Ovary (tissue), 9 donors: ENCODE results near the gene RAPSN. TPM values are rescaled to one million over a fixed set of nuclear protein-coding genes. Genes with fewer than 3 reads are reported as not detected.

Experiments used
- DNase-seq, 5 donors: peaks; one replicate each; pipeline ENCODE4 v3.0.0-alpha.2; 2019 to 2020
- H3K27ac ChIP-seq, 2 donors: fragments of 200-600 bp; one replicate each; pipeline versions ENCODE4 v1.5.1 to v1.8.0; 2019 to 2022
- H3K27me3 ChIP-seq: fragments of 200-600 bp; one replicate; pipeline ENCODE4 v1.8.0; 2022
- H3K36me3 ChIP-seq: fragments of 200-600 bp; sonication (generic); one replicate; pipeline ENCODE4 v1.5.1; 2019
- H3K4me1 ChIP-seq: one replicate; pipeline ENCODE4 v1.8.1; 2013; ENCODE audit warnings: mild to moderate bottlenecking, moderate library complexity; ENCODE audit not compliant: insufficient read depth
- H3K4me3 ChIP-seq: fragments of 200-600 bp; sonication (generic); one replicate; pipeline ENCODE4 v1.5.1; 2017
- H3K9me3 ChIP-seq, 2 donors: fragments of 200-600 bp in 1 of 2; sonication (generic) in 1 of 2; one replicate each; pipeline versions ENCODE4 v1.5.1 to v1.8.1; 2013 to 2019; ENCODE audit warnings: mild to moderate bottlenecking in 1 of 2, moderate library complexity in 1 of 2
- CTCF ChIP-seq, 3 donors: fragments of 450-650 bp in 2 of 3; fragments of 200-600 bp in 1 of 3; IDR thresholded peaks; one replicate each; pipeline versions ENCODE4 v1.5.1 to v1.8.0; 2016 to 2022; ENCODE audit warnings: antibody characterized with exemption in 3 of 3, mild to moderate bottlenecking in 1 of 3
- EP300 ChIP-seq: sonication (generic); formaldehyde crosslinking; IDR thresholded peaks from one replicate; pipeline ENCODE4 v1.6.1; 2017; ENCODE audit warnings: antibody characterized with exemption
- POLR2A ChIP-seq: fragments of 450-650 bp; IDR thresholded peaks from one replicate; pipeline ENCODE4 v1.6.1; 2017; ENCODE audit warnings: antibody characterized with exemption, mild to moderate bottlenecking, moderate library complexity
- WGBS, 3 donors: extraction: QIAGEN DNeasy Blood & Tissue Kit in 1 of 3; methylation state at CpG; one replicate each; pipeline versions ENCODE4 v1.1.5 to v1.1.7; 2013 to 2017; 5-methylcytosine and 5-hydroxymethylcytosine counted together
- intact Hi-C, 4 donors: fragments of 100-400 bp; cut with DNase I; formaldehyde crosslinking; loops; one replicate each; pipeline versions ENCODE4 v1.11.0 to v1.15.1; 2022 to 2023
- polyA plus RNA-seq, 2 donors: library from polyadenylated mRNA; stranded (reverse); fragments of 200-250 nt in 1 of 2; fragments of 350-450 nt in 1 of 2; fragmentation: Illumina TruSeq in 1 of 2; extraction: RNeasy Lipid Tissue Mini Kit (QIAGEN cat#74804) in 1 of 2; gene quantifications; one replicate each; pipeline ENCODE4 v1.2.3, GENCODE V29; 2013 to 2014
- total RNA-seq, 7 donors: library from RNA; depleted of rRNA in 2 of 7; stranded (reverse); fragments of >200 nt in 2 of 7; fragmentation: NEBNext Ultra II Directional in 3 of 7; extraction: Animal tissue kit (Norgen Biotek cat#: 25700) in 3 of 7; gene quantifications; one replicate each; pipeline versions ENCODE4 v1.1.0 to v1.2.4, GENCODE V29; 2016 to 2023
- donor health status: DM: no; HTN: no; CAD: no; lungs with moderate emphysema.
- donor health status: DM: no; HTN: no; CAD: no.
- donor health status: Bipolar disorder and iron deficiency.
- donor health status: DM: yes; HTN: yes; CAD: no.
- donor health status: DM: no; HTN: no; CAD: no.
- donor health status: DM: yes; HTN: yes; CAD: no.

Gene RAPSN
- total and polyA plus RNA-seq, 9 donors, result 0.08 to 0.43 (median 0.28) TPM; not detected in 5

DNA sequence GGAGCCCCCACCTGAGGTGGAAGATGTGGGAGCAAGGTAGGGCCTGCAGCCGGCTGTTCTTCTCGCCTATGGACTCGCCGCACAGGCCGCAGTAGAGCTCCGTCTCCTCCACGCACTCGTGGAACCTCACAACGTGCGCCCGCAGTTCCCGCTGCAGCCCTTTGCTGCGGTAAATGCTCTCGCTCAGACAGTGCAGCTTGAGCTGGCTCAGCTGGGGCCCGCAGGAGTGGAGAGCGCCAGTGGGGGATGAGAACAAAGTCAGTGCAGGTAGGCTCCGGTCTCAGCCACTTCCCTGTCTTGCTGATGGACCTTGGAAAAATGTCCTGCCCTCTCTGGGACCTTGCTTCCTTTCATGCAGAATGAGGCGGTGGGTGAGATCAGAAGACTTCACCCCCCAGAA lies 10.2 kb downstream of the RAPSN start:
- H3K36me3 ChIP-seq, result no peaks in the 10 kb centered on the region
- H3K4me1 ChIP-seq, result no peaks in the 10 kb centered on the region
- H3K27me3 ChIP-seq, result no peaks in the 10 kb centered on the region
- no peak overlapping the region for H3K4me3 ChIP-seq
- 90 to 92% (median 91%) methylated on average over 18 of the region's 18 CpGs for WGBS, 3 donors
- no peak overlapping the region for H3K27ac ChIP-seq
- DNase-seq, result no peak
- TF ChIP-seq POLR2A (no peak), CTCF (IDR thresholded peaks at IDR 0.05) (no peak), EP300 (no peak)
- H3K9me3 ChIP-seq, result no peaks in the 10 kb centered on the region
- intact Hi-C loops, result no loop called here

DNA sequence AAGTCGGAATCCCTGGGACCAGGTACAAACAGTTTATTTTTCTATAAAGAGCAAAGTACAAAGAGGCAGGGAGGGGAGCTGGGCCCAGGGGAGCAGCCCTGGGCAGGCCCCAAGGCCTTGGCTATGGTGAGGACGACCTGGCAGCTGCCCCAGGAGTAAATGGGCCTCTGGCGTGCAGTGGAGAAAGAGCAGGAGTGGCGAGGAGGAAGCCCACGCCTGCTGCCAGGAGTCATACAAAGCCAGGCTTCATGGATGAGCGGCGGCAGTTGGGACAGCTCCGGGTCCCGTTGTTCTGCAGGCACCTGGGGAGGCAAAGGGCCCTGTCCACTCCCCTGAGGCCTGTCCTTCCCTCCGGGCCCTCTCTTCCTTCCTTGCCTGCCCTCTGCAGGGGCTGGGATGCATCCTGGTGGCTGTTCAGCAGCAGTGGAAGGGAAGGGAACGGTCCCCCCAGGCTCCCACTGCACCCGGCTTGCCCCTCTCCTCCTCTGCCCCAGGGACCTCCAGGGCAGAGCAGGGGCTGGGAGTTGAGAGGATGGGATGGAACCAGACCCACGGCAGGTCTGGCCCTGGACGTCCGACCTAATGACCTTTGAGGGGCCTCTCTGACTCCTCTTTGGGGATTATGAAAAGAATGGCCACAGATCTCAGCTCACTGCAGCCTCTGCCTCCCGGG lies 11.1 kb downstream of the RAPSN start:
- intact Hi-C loops, result no loop called here
- TF ChIP-seq POLR2A (no peak), EP300 (no peak), CTCF (IDR thresholded peaks at IDR 0.05) (no peak)
- DNase-seq, result peak in 4 of 5 donors; percentile 45 to 80 (median 66)

DNA sequence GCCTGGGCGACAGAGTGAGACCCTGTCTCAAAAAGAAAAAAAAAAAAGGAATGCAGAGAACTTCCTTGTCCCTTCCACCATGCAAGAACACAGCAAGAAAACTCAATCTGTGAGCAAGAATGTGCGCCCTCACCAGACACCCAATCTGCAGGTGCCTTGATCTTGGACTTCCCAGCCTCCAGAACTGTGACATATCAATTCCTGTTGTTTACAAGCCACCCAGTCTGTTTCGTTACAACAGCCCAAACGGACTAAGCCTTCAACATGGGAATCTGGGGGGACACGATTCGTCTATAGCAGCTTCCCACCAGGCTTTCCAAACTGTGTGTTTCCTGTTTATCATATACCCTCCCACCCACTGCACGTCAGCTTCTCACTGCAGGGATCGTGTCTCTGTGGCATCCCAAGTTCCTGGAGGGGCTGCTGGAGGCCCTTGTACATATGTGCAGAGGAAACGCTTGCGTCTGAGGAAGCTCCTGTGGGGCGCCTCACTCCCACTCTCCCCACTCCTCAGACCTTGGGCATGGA lies 11.7 kb downstream of the RAPSN start:
- 75 to 80% (median 75%) methylated on average over 11 of the region's 11 CpGs for WGBS, 3 donors
- Histone ChIP-seq H3K9me3 (no peaks in the 10 kb centered on the region), H3K4me1 (no peaks in the 10 kb centered on the region), H3K36me3 (no peaks in the 10 kb centered on the region), H3K4me3 (no peak overlapping the region), H3K27me3 (no peaks in the 10 kb centered on the region), H3K27ac (no peak overlapping the region)
- intact Hi-C loops, result no loop called here
- TF ChIP-seq CTCF (IDR thresholded peaks at IDR 0.05), result no peak
- no peak for TF ChIP-seq POLR2A
- TF ChIP-seq EP300, result no peak
- no peak for DNase-seq

More for the DNA sequence above, 11.1 kb downstream of the RAPSN start:
- H3K9me3 ChIP-seq, result no peaks in the 10 kb centered on the region
- no peaks in the 10 kb centered on the region for H3K4me1 ChIP-seq
- H3K4me3 ChIP-seq, result no peak overlapping the region
- no peak overlapping the region for H3K27ac ChIP-seq
- no peaks in the 10 kb centered on the region for H3K27me3 ChIP-seq
- no peaks in the 10 kb centered on the region for H3K36me3 ChIP-seq
- WGBS, 3 donors, result 47 to 56% (median 48%) methylated on average over 13 to 16 of the region's 16 CpGs

- no peak for DNase-seq
- H3K4me1 ChIP-seq, result no peaks in the 10 kb centered on the region
- H3K27me3 ChIP-seq, result no peaks in the 10 kb centered on the region
- H3K36me3 ChIP-seq, result no peaks in the 10 kb centered on the region
- no peak for TF ChIP-seq POLR2A
- no peak for TF ChIP-seq CTCF (IDR thresholded peaks at IDR 0.05)
- no peak for TF ChIP-seq EP300
- H3K4me3 ChIP-seq, result no peak overlapping the region
- intact Hi-C loops, result no loop called here
- H3K9me3 ChIP-seq, result no peaks in the 10 kb centered on the region
- 93 to 97% (median 96%) methylated on average over 3 of the region's 3 CpGs for WGBS, 3 donors
- H3K27ac ChIP-seq, result no peak overlapping the region
These were observed 12.2 kb downstream of the RAPSN start for GRCh38 chr11:47436726-47437125.
